GM10266 (cell line): ENCODE results near the gene GPX6.
"Not testable (repeated sequence)": the region's sequence is repeated elsewhere in the genome, so short reads cannot be mapped to it uniquely, and the experiment has no call there.

Source experiments
- DNase-seq: peaks from one replicate; pipeline ENCODE4 v3.0.0; 2012; ENCODE audit errors: extremely low spot score
- TF ChIP-seq, protein P1 (sequence below): IDR thresholded peaks from 2 replicates; pipeline ENCODE4 v1.5.1; 2012; ENCODE audit warnings: mild to moderate bottlenecking, low read depth; ENCODE audit not compliant: control insufficient read depth, insufficient read depth; ENCODE audit errors: missing control alignments

Gene GPX6

DNA sequence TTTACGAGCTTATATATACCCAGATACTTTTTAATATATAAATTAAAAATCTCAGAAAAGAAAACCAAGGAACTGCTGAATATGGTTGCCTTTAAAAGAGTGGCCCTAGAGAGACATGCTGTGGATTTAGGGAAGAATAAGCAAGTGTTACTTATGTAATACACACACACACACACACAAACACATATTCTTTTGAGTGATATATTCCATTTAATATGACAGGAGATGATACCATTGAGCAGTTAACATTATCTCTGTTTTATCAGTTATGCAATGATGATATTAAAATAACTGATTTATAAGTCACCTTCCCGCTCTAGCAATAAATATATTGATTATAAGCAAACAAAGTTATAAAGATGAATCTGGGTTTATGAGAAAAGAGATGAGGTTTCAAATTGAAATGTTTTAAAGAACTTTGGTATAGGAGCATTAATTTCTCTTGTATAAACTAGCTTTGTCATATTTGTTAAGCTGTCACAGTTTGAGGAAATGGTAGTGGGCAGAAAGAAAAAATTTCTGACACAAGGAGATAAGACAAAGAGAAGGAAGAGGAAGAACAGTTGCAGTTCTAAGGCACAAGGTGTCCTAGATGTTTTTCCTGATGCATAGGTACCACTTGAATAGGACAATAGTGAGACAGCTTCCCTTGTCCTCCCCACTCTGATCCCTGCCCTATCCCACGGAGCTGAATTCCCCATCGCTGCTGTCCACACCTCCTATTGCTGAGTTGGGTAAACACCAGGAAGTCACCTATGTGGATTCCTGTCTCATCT, 36.5 kb upstream of the GPX6 start:
- no peak for DNase-seq
- TF ChIP-seq, protein P1, sequence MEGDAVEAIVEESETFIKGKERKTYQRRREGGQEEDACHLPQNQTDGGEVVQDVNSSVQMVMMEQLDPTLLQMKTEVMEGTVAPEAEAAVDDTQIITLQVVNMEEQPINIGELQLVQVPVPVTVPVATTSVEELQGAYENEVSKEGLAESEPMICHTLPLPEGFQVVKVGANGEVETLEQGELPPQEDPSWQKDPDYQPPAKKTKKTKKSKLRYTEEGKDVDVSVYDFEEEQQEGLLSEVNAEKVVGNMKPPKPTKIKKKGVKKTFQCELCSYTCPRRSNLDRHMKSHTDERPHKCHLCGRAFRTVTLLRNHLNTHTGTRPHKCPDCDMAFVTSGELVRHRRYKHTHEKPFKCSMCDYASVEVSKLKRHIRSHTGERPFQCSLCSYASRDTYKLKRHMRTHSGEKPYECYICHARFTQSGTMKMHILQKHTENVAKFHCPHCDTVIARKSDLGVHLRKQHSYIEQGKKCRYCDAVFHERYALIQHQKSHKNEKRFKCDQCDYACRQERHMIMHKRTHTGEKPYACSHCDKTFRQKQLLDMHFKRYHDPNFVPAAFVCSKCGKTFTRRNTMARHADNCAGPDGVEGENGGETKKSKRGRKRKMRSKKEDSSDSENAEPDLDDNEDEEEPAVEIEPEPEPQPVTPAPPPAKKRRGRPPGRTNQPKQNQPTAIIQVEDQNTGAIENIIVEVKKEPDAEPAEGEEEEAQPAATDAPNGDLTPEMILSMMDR, result no peak

DNA sequence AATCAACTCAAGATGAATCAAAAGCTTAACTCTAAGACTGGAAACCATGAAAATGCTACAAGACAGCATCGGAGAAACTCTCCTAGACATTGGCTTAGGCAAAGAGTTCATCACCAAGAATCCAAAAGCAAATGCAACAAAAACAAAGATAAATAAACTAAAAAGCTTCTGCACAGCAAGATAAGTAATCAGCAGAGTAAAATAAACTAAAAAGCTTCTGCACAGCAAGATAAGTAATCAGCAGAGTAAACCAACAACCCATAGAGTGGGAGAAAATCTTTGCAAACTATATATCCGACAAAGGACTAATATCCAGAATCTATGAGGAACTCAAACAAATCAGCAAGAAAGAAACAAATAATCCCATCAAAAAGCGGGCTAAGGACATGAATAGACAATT, 31.4 kb upstream of the GPX6 start:
- not testable (repeated sequence) for DNase-seq

DNA sequence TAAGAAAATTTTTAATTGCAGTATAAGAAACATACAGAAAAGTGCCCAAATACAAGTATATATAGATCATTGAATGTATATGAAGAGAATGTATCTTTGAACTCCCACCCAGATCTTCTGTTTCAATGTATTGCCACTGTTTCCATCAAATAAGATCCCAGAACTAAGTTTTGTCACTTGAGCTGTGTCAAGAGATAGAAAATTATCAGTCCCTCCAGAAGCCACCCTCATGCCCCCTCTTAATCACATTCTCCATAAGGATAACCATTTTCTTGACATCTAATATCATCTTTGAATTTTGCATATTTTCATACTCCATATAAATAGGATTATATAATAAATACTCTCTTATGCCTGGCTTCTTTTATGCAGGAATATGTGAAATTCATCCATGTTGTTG, 30.4 kb upstream of the GPX6 start:
- TF ChIP-seq, protein P1, result no peak
- no peak for DNase-seq

DNA sequence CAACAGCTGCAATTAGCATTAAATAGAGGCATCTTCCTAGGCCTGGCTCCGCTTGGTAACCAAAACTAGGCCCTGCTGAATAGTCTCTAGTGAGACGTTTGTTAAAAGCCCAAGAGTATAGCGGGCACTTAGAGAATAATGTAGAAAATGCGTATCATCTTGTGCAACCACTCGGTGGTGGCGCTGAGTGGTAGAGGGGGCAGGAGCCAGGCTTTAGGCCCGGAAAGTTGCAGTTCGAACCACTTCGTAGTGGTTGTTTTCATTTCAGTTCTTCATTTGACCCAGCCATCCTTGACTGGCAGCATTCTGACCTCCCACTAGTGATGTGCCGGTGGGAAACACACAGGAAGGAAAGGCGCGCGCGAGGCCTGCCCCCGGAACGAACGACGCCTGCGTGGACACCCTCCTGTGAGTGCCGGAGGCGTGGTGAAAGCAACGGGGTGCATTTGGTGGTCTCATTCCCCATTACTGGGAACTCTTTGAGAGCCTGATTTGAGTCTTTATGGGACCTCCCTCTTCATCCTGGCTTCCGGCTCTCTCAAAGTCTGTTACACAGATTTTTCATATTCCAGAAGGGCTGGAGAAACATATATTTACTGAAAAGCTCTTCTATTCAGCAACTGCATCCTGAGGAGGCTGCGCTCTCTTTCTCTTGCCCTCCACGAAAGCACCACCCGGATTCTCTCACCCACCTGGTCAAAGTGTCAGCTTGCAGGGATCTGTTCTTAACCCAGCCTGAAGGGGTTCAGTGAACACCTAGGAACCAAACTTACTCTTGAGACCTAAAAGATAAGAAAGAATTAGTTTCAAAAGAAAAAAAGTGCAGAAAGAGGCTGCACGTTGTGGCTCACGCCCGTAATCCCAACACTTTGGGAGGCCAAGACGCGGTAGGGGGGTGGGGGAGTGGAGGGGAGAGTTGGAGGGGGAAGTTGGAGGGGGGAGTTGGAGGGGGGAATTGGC, 28.3 kb upstream of the GPX6 start:
- TF ChIP-seq, protein P1, result no peak
- DNase-seq, result peak; percentile 30

DNA sequence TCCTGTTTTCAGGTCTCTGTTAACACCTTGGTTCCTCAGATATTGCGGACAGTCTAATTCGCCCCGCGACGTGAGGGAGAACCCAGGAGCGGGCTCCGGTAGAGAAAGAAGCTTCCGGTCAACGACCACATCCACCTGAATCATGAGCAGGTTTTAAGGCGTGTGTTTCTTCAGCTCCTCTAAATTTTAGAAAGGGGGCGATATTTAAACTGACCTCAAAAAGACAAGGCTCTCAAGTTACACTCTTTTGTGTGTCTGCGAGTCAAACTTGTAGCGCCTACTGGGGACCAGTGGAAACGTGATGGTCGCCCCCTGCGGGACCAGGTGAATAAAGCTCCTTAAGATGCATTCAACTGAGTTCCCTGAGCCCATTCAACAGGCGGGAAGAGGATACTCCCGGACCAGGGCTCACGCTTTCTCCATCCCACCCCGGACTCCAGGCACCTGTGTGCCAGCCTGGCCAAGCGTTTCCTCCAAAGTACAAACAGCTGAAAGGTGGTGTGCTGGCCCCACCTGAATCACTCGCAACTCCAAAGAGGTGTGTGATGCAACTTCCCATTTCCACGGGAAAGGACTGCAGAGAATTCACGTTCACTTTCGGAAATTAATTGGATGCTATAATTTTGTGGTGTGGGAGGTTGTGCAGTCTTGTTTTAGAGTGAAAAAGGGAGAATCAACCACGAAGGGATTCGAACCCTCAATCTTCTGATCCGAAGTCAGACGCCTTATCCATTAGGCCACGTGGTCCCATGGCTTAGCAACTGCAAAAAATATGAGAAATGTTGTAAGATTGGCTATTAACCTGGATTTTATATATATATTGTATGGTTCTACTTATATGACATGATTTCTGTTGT, 27.1 kb upstream of the GPX6 start:
- TF ChIP-seq, protein P1, result peak; percentile 54
- peak; percentile 64 for DNase-seq

DNA sequence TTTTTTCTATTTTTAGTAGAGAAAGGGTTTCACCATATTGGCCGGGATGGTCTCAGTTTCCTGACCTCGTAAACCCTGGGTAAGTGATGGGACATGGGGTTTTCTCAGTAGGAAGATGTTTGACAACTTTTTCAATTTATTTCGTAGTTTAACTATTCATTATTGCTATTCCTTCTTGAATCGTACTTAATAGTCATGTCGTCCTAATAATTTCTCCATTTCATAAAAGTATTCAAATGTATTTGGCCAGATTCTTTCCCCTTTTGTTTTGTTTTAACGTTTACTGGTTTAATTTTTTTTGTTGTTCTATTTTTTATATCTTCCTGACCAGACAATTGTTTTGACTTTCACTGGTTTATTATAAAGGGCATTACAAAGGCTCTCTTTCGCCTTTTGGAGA, 26.4 kb upstream of the GPX6 start:
- no peak for DNase-seq
- TF ChIP-seq, protein P1, result no peak

DNA sequence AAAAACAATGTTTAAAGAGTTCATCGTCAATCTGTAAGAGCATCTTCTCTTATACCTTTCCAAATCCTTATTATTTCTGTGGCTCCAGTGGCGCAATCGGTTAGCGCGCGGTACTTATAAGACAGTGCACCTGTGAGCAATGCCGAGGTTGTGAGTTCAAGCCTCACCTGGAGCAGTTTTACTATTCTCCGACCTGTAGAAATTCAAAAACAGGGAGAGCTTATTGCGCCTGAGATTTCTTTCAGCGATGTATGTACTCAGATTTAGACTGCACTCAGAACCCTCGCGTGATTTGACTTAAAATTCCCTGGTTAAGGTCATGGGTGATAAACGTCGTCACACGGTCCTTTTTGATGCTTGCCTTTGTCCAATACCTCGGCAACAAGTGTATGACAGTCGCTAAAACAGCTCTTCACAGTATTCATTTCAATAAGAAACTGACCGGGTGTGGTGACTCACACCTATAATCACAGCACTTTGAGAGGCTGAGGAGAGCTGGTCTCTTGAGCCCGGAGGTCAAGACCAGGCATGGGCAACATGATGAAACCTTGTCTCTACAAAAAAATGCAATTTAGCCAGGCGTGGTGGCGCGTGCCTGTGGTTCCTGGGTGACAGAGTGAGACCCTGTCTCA, 22.0 kb upstream of the GPX6 start:
- TF ChIP-seq, protein P1, result no peak
- DNase-seq, result no peak
